Neuronal stem cell (in vitro differentiated cells): ENCODE data around the gene OSBPL9.

ENCODE experiments used
- DNase-seq: peaks from one replicate; pipeline ENCODE4 v3.0.0-alpha.2; 2013; ENCODE audit warnings: low spot score
- H2AFZ ChIP-seq: one replicate; pipeline ENCODE4 v1.6.1; 2013; ENCODE audit warnings: mild to moderate bottlenecking, low read length, inconsistent platforms
- H2AK5ac ChIP-seq: 2 replicates; pipeline ENCODE4 v1.6.1; 2013; ENCODE audit warnings: low read depth, mild to moderate bottlenecking, inconsistent platforms, low read length, moderate library complexity, mixed read lengths
- H2BK120ac ChIP-seq: 2 replicates; pipeline ENCODE4 v1.6.1; 2013; ENCODE audit warnings: low read depth, mild to moderate bottlenecking, inconsistent platforms, low read length, moderate library complexity, mixed read lengths
- H2BK12ac ChIP-seq: one replicate; pipeline ENCODE4 v1.6.1; 2013; ENCODE audit warnings: low read length, inconsistent platforms
- H2BK15ac ChIP-seq: 2 replicates; pipeline ENCODE4 v1.6.1; 2013; ENCODE audit warnings: mild to moderate bottlenecking, low read length, inconsistent platforms, mixed read lengths
- H2BK5ac ChIP-seq: one replicate; pipeline ENCODE4 v1.6.1; 2013; ENCODE audit warnings: inconsistent platforms, mild to moderate bottlenecking, low read length, moderate library complexity
- H3K14ac ChIP-seq: one replicate; pipeline ENCODE4 v1.6.1; 2013; ENCODE audit warnings: low read length, inconsistent platforms
- H3K18ac ChIP-seq: 2 replicates; pipeline ENCODE4 v1.6.1; 2013; ENCODE audit warnings: low read length, inconsistent platforms
- H3K23ac ChIP-seq: 2 replicates; pipeline ENCODE4 v1.6.1; 2013; ENCODE audit warnings: low read depth, mild to moderate bottlenecking, mixed read lengths, low read length, inconsistent platforms; ENCODE audit not compliant: poor library complexity
- H3K27ac ChIP-seq: replicated peaks from 3 replicates; pipeline ENCODE4 v1.5.1; 2013; ENCODE audit warnings: low read length, inconsistent platforms
- H3K27me3 ChIP-seq, 3 experiments: 2 replicates each; pipeline ENCODE4 v1.6.1; 2013; ENCODE audit warnings: low read length in 3 of 3, mild to moderate bottlenecking in 2 of 3, inconsistent platforms in 1 of 3, low read depth in 1 of 3, mixed read lengths in 1 of 3, moderate library complexity in 1 of 3; ENCODE audit not compliant: control insufficient read depth in 3 of 3, insufficient read depth in 3 of 3
- H3K36me3 ChIP-seq, 2 donors: replicated peaks in 1 of 2; 2 replicates each; pipeline ENCODE4 v1.6.1; 2013; ENCODE audit warnings: low read length in 2 of 2; ENCODE audit not compliant: control insufficient read depth in 2 of 2, insufficient read depth in 2 of 2
- H3K4ac ChIP-seq: 2 replicates; pipeline ENCODE4 v1.6.1; 2013; ENCODE audit warnings: inconsistent platforms, mild to moderate bottlenecking, low read length, moderate library complexity
- H3K4me1 ChIP-seq, 2 donors: 1 replicate in 1 of 2; 2 replicates in 1 of 2; pipeline ENCODE4 v1.6.1; 2013; ENCODE audit warnings: low read length in 2 of 2, low read depth in 1 of 2; ENCODE audit not compliant: control insufficient read depth in 2 of 2, insufficient read depth in 1 of 2
- H3K4me2 ChIP-seq: one replicate; pipeline ENCODE4 v1.6.1; 2013; ENCODE audit warnings: mild to moderate bottlenecking, low read length, inconsistent platforms; ENCODE audit not compliant: insufficient read depth, poor library complexity, severe bottlenecking
- H3K4me3 ChIP-seq, 2 donors: 2 replicates each; pipeline ENCODE4 v1.5.1; 2013; ENCODE audit warnings: low read length in 2 of 2, mild to moderate bottlenecking in 2 of 2, inconsistent platforms in 1 of 2, moderate library complexity in 1 of 2
- H3K79me1 ChIP-seq: one replicate; pipeline ENCODE4 v1.6.1; 2013; ENCODE audit warnings: low read depth, mild to moderate bottlenecking, inconsistent platforms, low read length, moderate library complexity
- H3K9ac ChIP-seq: one replicate; pipeline ENCODE4 v1.6.1; 2013; ENCODE audit warnings: mild to moderate bottlenecking, low read depth, low read length, inconsistent platforms; ENCODE audit not compliant: poor library complexity
- H3K9me3 ChIP-seq, 2 donors: replicated peaks in 1 of 2; 2 replicates each; pipeline versions ENCODE3 to v1.6.1; 2013; ENCODE audit warnings: low read length in 2 of 2, mild to moderate bottlenecking in 2 of 2, inconsistent platforms in 1 of 2, low read depth in 1 of 2, mixed read lengths in 1 of 2, moderate library complexity in 1 of 2; ENCODE audit not compliant: control insufficient read depth in 2 of 2, insufficient read depth in 1 of 2
- H4K8ac ChIP-seq: one replicate; pipeline ENCODE4 v1.6.1; 2013; ENCODE audit warnings: low read depth, mild to moderate bottlenecking, inconsistent platforms, low read length, moderate library complexity
- H4K91ac ChIP-seq: one replicate; pipeline ENCODE4 v1.6.1; 2013; ENCODE audit warnings: low read length, low read depth, mild to moderate bottlenecking, inconsistent platforms; ENCODE audit not compliant: poor library complexity
- WGBS, 2 donors: extraction: QIAGEN DNeasy Blood & Tissue Kit; methylation state at CpG; one replicate each; pipeline ENCODE4 v1.1.7; 2013; ENCODE audit warnings: missing lambda C conversion rate in 2 of 2, mixed read lengths in 1 of 2; ENCODE audit not compliant: insufficient read length in 2 of 2, insufficient replicate concordance in 1 of 2; ENCODE audit errors: extremely low coverage in 2 of 2; 5-methylcytosine and 5-hydroxymethylcytosine counted together

The OSBPL9 gene

DNA sequence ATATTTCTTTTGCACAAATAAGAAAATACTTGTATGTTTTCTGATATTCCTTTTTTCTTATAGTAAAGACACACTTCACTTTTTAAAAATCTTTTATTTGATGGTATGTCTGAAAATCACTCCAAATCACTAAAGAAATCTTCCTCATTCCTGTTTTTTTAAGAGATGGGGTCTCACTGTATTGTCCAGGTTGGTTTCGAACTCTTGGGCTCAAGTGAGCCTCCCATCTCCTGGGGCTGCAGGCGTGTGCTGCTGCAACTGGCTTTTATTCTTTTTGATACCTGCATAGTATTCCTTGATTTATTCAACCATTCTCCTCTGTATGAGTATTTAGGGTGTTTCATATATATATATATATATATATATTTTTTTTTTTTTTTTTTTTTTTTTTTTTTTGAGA is 88.1 kb downstream of the OSBPL9 start:
- H3K14ac ChIP-seq = no peak overlapping the region
- no peak overlapping the region for H3K27ac ChIP-seq
- no peak overlapping the region for H3K18ac ChIP-seq
- H2BK12ac ChIP-seq = no peak overlapping the region
- no peak overlapping the region for H3K23ac ChIP-seq
- no peak overlapping the region for H3K9ac ChIP-seq
- no peak overlapping the region for H2BK5ac ChIP-seq
- H3K4me3 ChIP-seq = no peak overlapping the region
- H3K4ac ChIP-seq = no peak overlapping the region
- H2BK15ac ChIP-seq = no peak overlapping the region
- peaks cover 4% of the 10 kb centered on the region for H3K79me1 ChIP-seq
- H3K4me2 ChIP-seq = no peak overlapping the region
- WGBS, 2 donors = no CpG with 5 or more reads among the region's 2 CpGs
- no peak for DNase-seq
- no peak overlapping the region for H4K91ac ChIP-seq
- H2AK5ac ChIP-seq = no peak overlapping the region
- no peak overlapping the region for H2BK120ac ChIP-seq
- peaks cover 0 to 5% of the 10 kb centered on the region in 2 donors for H3K36me3 ChIP-seq
- peaks cover 0 to 2% of the 10 kb centered on the region in 2 donors for H3K9me3 ChIP-seq
- peaks cover 0 to 1% (median 0%) of the 10 kb centered on the region in 3 experiments for H3K27me3 ChIP-seq
- no peak overlapping the region for H4K8ac ChIP-seq
- H3K4me1 ChIP-seq = no peaks in the 10 kb centered on the region
- no peak overlapping the region for H2AFZ ChIP-seq

DNA sequence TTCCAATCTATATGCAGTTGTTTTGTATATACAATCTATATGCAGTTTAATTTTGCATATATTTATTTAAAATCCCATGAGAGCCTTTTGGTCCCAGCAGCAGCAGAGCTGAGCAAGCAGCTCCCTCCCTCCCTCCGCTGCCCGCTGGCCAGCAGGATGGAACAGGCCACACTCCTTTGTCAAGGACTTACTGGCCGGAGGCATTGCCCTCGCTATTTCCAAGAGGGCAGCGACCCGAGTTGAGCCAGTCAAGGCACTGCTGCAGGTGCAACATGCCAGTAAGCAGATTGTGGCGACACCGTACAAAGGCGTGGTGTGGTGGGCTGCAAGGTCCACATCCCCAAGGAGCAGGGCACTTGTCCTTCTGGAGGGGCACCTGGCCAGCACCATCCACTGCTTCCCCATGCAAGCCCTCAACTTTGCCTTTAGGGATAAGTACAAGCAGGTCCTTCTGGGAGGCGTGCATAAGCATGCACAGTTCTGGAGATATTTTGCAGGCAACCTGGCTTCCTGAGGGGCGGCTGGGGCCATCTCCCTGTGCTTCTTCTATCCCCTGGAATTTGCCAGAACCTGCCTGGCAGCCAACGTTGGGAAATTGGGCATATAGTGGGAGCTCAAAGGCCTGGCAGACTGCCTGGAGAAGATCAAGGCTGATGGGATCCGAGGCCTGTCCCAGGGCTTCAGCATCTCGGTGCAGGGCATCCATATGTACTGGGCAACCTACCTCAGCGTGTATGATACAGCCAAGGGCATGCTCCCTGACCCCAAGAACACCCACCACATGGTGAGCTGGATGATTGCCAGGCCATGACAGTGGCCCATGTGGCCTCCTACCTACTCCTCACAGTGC is 92.2 kb downstream of the OSBPL9 start:
- peak overlapping the region; percentile 5 for H2BK15ac ChIP-seq
- peak overlapping the region in 1 of 2 donors; percentile 39 for H3K4me3 ChIP-seq
- H4K91ac ChIP-seq = no peak overlapping the region
- H3K4me2 ChIP-seq = no peak overlapping the region
- H3K14ac ChIP-seq = no peak overlapping the region
- H2BK120ac ChIP-seq = no peak overlapping the region
- H2AFZ ChIP-seq = no peak overlapping the region
- H3K27me3 ChIP-seq = peaks cover 0 to 1% (median 0%) of the 10 kb centered on the region in 3 experiments
- peaks cover 0 to 2% of the 10 kb centered on the region in 2 donors for H3K9me3 ChIP-seq
- H3K4me1 ChIP-seq = no peaks in the 10 kb centered on the region
- peak overlapping the region; percentile 87 for H3K4ac ChIP-seq
- no peak overlapping the region for H2BK12ac ChIP-seq
- H3K9ac ChIP-seq = no peak overlapping the region
- no CpG with 5 or more reads among the region's 15 CpGs for WGBS, 2 donors
- no peak overlapping the region for H3K23ac ChIP-seq
- H4K8ac ChIP-seq = no peak overlapping the region
- no peak overlapping the region for H2AK5ac ChIP-seq
- no peak overlapping the region for H3K27ac ChIP-seq
- DNase-seq = no peak
- H2BK5ac ChIP-seq = no peak overlapping the region
- peaks cover 4% of the 10 kb centered on the region for H3K79me1 ChIP-seq
- H3K18ac ChIP-seq = peak overlapping the region; percentile 44
- peaks cover 0 to 5% of the 10 kb centered on the region in 2 donors for H3K36me3 ChIP-seq

DNA sequence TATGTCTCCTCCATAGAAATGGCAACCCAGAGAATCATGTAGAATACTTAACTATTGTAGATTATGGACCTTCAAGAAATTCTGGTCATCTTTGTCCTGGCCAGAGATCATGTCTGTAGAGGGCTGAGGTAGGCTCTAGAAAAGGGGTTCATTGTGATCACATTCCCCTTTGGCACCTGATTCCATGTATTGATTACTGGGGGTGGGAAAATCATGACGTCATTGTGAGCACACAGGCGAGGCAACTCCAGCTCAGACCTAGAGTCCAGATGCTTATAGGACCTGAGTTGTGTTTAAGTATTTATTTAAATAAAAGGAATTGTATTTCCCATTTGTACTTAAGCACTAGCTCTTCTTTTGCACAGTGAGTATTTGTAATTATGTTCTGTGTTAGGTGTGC is 93.1 kb downstream of the OSBPL9 start:
- no peaks in the 10 kb centered on the region for H3K4me1 ChIP-seq
- WGBS, 2 donors = no CpG with 5 or more reads among the region's 2 CpGs
- H3K4me2 ChIP-seq = no peak overlapping the region
- H2BK12ac ChIP-seq = no peak overlapping the region
- H3K23ac ChIP-seq = no peak overlapping the region
- H3K4me3 ChIP-seq = no peak overlapping the region
- no peak overlapping the region for H3K27ac ChIP-seq
- H3K27me3 ChIP-seq = peaks cover 0 to 1% (median 0%) of the 10 kb centered on the region in 3 experiments
- peaks cover 4% of the 10 kb centered on the region for H3K79me1 ChIP-seq
- H3K36me3 ChIP-seq = peaks cover 0 to 5% of the 10 kb centered on the region in 2 donors
- no peak for DNase-seq
- no peak overlapping the region for H3K4ac ChIP-seq
- H4K8ac ChIP-seq = no peak overlapping the region
- H2AK5ac ChIP-seq = no peak overlapping the region
- peaks cover 0 to 2% of the 10 kb centered on the region in 2 donors for H3K9me3 ChIP-seq
- H4K91ac ChIP-seq = no peak overlapping the region
- no peak overlapping the region for H3K9ac ChIP-seq
- H3K14ac ChIP-seq = no peak overlapping the region
- H2AFZ ChIP-seq = no peak overlapping the region
- no peak overlapping the region for H2BK15ac ChIP-seq
- H3K18ac ChIP-seq = no peak overlapping the region
- no peak overlapping the region for H2BK5ac ChIP-seq
- no peak overlapping the region for H2BK120ac ChIP-seq

DNA sequence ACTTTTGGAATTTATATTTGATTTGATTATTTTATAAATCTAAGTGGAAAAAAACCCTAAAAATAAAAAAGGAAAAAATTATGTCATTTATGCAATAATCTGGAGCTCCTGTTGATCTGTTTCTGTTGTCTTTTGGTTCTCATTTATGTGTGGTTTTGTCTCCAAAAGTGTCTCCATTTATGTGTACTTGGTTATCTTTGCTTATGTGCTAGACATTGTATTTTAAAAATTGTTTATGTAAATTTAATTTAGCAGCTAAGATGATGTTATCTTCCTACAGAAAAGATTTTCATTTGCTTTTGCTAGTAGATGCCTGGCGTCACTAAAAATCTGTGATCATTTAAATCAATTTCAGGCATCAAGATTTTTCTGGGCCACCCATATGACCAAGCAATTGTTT is 95.7 kb downstream of the OSBPL9 start:
- no peak overlapping the region for H4K8ac ChIP-seq
- peaks cover 0 to 5% of the 10 kb centered on the region in 2 donors for H3K36me3 ChIP-seq
- H3K4me2 ChIP-seq = no peak overlapping the region
- H3K27ac ChIP-seq = no peak overlapping the region
- H3K4me3 ChIP-seq = no peak overlapping the region
- H3K9ac ChIP-seq = no peak overlapping the region
- peaks cover 0 to 1% (median 0%) of the 10 kb centered on the region in 3 experiments for H3K27me3 ChIP-seq
- H4K91ac ChIP-seq = no peak overlapping the region
- no peak overlapping the region for H2BK15ac ChIP-seq
- H2BK120ac ChIP-seq = no peak overlapping the region
- DNase-seq = no peak
- WGBS, 2 donors = no CpG with 5 or more reads among the region's 1 CpG
- peaks cover 0 to 2% of the 10 kb centered on the region in 2 donors for H3K9me3 ChIP-seq
- H2AK5ac ChIP-seq = no peak overlapping the region
- peaks cover 4% of the 10 kb centered on the region for H3K79me1 ChIP-seq
- H2BK5ac ChIP-seq = no peak overlapping the region
- H2AFZ ChIP-seq = no peak overlapping the region
- H3K23ac ChIP-seq = no peak overlapping the region
- H3K14ac ChIP-seq = no peak overlapping the region
- H3K4me1 ChIP-seq = no peaks in the 10 kb centered on the region
- H2BK12ac ChIP-seq = no peak overlapping the region
- no peak overlapping the region for H3K18ac ChIP-seq
- no peak overlapping the region for H3K4ac ChIP-seq
